Heart left ventricle (tissue), 13 donors: Measurements from ENCODE around the gene MALSU1.

Experiments used
- CTCF ChIP-seq, 12 donors: fragments of 200-600 bp; sonication (generic) in 4 of 12; IDR thresholded peaks; one replicate each; pipeline versions ENCODE4 v1.5.0 to v1.8.0; 2018 to 2022; ENCODE audit warnings: antibody characterized with exemption in 12 of 12, mild to moderate bottlenecking in 5 of 12
- POLR2A ChIP-seq, 2 donors: fragments of 450-650 bp; IDR thresholded peaks; one replicate each; pipeline ENCODE4 v1.6.1; 2017; ENCODE audit warnings: antibody characterized with exemption in 2 of 2, mild to moderate bottlenecking in 2 of 2, moderate library complexity in 2 of 2
- donor health status: ischemic (EF 13 %, LVEDD 7.1; RV severe dilation, severe dysfunction).
- donor health status: DM: no; HTN: yes; CAD: no.
- donor health status: DM: no; HTN: no; CAD: no.
- donor health status: ischemic (EF 25% LVEDD 6.9; RV normal size, moderate dysfunction).
- donor health status: ischemic (EF 25% LVEDD 5.7; RV mildly dilated, moderate dysfunction).
- donor health status: ischemic (EF 35%, LVEDD 5.7; RV mildly dilated, moderate dysfunction).
- donor health status: nonischemic (EF 11% LVEDD 7.7; RV severe dilation, severe dysfunction).
- donor health status: DM: yes; HTN: yes; CAD: no.
- donor health status: PGD.
- donor health status: ischemic (EF 29% LVEDD 5.4; RV normal size, mild dysfunction).
- donor health status: nonischemic (EF 23%, LVEDD 6.1; RV moderate dilation, normal function).

GRCh38 chr7:23276376-23276775, 22.8 kb upstream of the MALSU1 start:
- TF ChIP-seq CTCF (IDR thresholded peaks at IDR 0.05) = peak in 1 of 12 donors; percentile 9
- TF ChIP-seq POLR2A (IDR thresholded peaks at IDR 0.05) = no peak
